Measurements from ENCODE around the gene BLTP3A. TPM values are rescaled to one million over a fixed set of nuclear protein-coding genes. Genes with fewer than 3 reads are reported as not detected.
"Not testable (repeated sequence)": the region's sequence is repeated elsewhere in the genome, so short reads cannot be mapped to it uniquely, and the experiment has no call there.

The BLTP3A gene
- total RNA-seq, 1 donor from 2014 or later, result 16.3 TPM

GRCh38 chr6:34798057-34798456 is 6.2 kb downstream of the BLTP3A start:
- intact Hi-C loops (cut with micrococcal nuclease), result loop anchor here (10.0 kb wide), 1 partner anchor 87 kb away; the partner anchor contains the start of genes ANKS1A and TAF11
- no peaks in the 10 kb centered on the region for H3K9me3 Mint-ChIP-seq
- H3K4me1 Mint-ChIP-seq (ENCODE audit: low read depth), result peaks cover 14% of the 10 kb centered on the region
- no peak for DNase-seq (ENCODE audit: low spot score)
- H3K36me3 Mint-ChIP-seq (ENCODE audit: low read depth), result no peaks in the 10 kb centered on the region
- H3K4me3 Mint-ChIP-seq (ENCODE audit: low read depth), result no peak overlapping the region
- H3K27ac Mint-ChIP-seq, result no peak overlapping the region
- H3K27me3 Mint-ChIP-seq (ENCODE audit: low read depth), result no peaks in the 10 kb centered on the region

GRCh38 chr6:34799547-34799946 is 7.7 kb downstream of the BLTP3A start:
- Mint-ChIP-seq H3K27me3 (ENCODE audit: low read depth) (no peaks in the 10 kb centered on the region), H3K4me3 (ENCODE audit: low read depth) (no peak overlapping the region), H3K36me3 (ENCODE audit: low read depth) (no peaks in the 10 kb centered on the region), H3K4me1 (ENCODE audit: low read depth) (peaks cover 7% of the 10 kb centered on the region), H3K27ac (no peak overlapping the region), H3K9me3 (no peaks in the 10 kb centered on the region)
- no peak for DNase-seq (ENCODE audit: low spot score)
- intact Hi-C loops (cut with micrococcal nuclease), result loop anchor here (10.0 kb wide), 1 partner anchor 85 kb away; the partner anchor contains the start of genes ANKS1A and TAF11

- no peak for DNase-seq (ENCODE audit: low spot score)
- Mint-ChIP-seq H3K27ac (no peak overlapping the region), H3K36me3 (ENCODE audit: low read depth) (no peaks in the 10 kb centered on the region), H3K9me3 (no peaks in the 10 kb centered on the region), H3K27me3 (ENCODE audit: low read depth) (no peaks in the 10 kb centered on the region), H3K4me1 (ENCODE audit: low read depth) (no peaks in the 10 kb centered on the region), H3K4me3 (ENCODE audit: low read depth) (no peak overlapping the region)
- intact Hi-C loops (cut with micrococcal nuclease), result no loop called here
Observed at GRCh38 chr6:34804543-34804942, 12.7 kb downstream of the BLTP3A start.

GRCh38 chr6:34805074-34805473 is 13.2 kb downstream of the BLTP3A start:
- intact Hi-C loops (cut with micrococcal nuclease); H3K27me3 Mint-ChIP-seq (ENCODE audit: low read depth); H3K4me3 Mint-ChIP-seq (ENCODE audit: low read depth); H3K36me3 Mint-ChIP-seq (ENCODE audit: low read depth); H3K9me3 Mint-ChIP-seq; H3K4me1 Mint-ChIP-seq (ENCODE audit: low read depth); H3K27ac Mint-ChIP-seq; DNase-seq (ENCODE audit: low spot score): not testable (repeated sequence)

- no peak for DNase-seq (ENCODE audit: low spot score)
- Mint-ChIP-seq H3K4me1 (ENCODE audit: low read depth) (peaks cover 4% of the 10 kb centered on the region), H3K9me3 (no peaks in the 10 kb centered on the region), H3K4me3 (ENCODE audit: low read depth) (no peak overlapping the region), H3K36me3 (ENCODE audit: low read depth) (no peaks in the 10 kb centered on the region), H3K27me3 (ENCODE audit: low read depth) (no peaks in the 10 kb centered on the region), H3K27ac (no peak overlapping the region)
- intact Hi-C loops (cut with micrococcal nuclease), result no loop called here
Observed at GRCh38 chr6:34806738-34807453, 15.0 kb downstream of the BLTP3A start.

GRCh38 chr6:34808473-34808872 is 16.6 kb downstream of the BLTP3A start:
- H3K9me3 Mint-ChIP-seq; intact Hi-C loops (cut with micrococcal nuclease); DNase-seq (ENCODE audit: low spot score): not testable (repeated sequence)

GRCh38 chr6:34809419-34809818 is 17.5 kb downstream of the BLTP3A start:
- DNase-seq (ENCODE audit: low spot score); H3K9me3 Mint-ChIP-seq; H3K27ac Mint-ChIP-seq; H3K4me1 Mint-ChIP-seq (ENCODE audit: low read depth); intact Hi-C loops (cut with micrococcal nuclease); H3K4me3 Mint-ChIP-seq (ENCODE audit: low read depth); H3K36me3 Mint-ChIP-seq (ENCODE audit: low read depth); H3K27me3 Mint-ChIP-seq (ENCODE audit: low read depth): not testable (repeated sequence)

More at GRCh38 chr6:34808473-34808872, 16.6 kb downstream of the BLTP3A start:
- not testable (repeated sequence) for H3K4me1 Mint-ChIP-seq (ENCODE audit: low read depth); H3K27ac Mint-ChIP-seq; H3K36me3 Mint-ChIP-seq (ENCODE audit: low read depth); H3K27me3 Mint-ChIP-seq (ENCODE audit: low read depth); H3K4me3 Mint-ChIP-seq (ENCODE audit: low read depth)

- no peak overlapping the region for H3K27ac Mint-ChIP-seq
- no peaks in the 10 kb centered on the region for H3K27me3 Mint-ChIP-seq (ENCODE audit: low read depth)
- DNase-seq (ENCODE audit: low spot score), result no peak
- no peaks in the 10 kb centered on the region for H3K9me3 Mint-ChIP-seq
- intact Hi-C loops (cut with micrococcal nuclease), result no loop called here
- H3K4me1 Mint-ChIP-seq (ENCODE audit: low read depth), result peaks cover 4% of the 10 kb centered on the region
- H3K36me3 Mint-ChIP-seq (ENCODE audit: low read depth), result no peaks in the 10 kb centered on the region
- H3K4me3 Mint-ChIP-seq (ENCODE audit: low read depth), result no peak overlapping the region
Observed at GRCh38 chr6:34810017-34810882, 18.4 kb downstream of the BLTP3A start.

- Mint-ChIP-seq H3K4me1 (ENCODE audit: low read depth) (peaks cover 4% of the 10 kb centered on the region), H3K36me3 (ENCODE audit: low read depth) (no peaks in the 10 kb centered on the region), H3K9me3 (no peaks in the 10 kb centered on the region), H3K27ac (no peak overlapping the region), H3K27me3 (ENCODE audit: low read depth) (no peaks in the 10 kb centered on the region), H3K4me3 (ENCODE audit: low read depth) (no peak overlapping the region)
- intact Hi-C loops (cut with micrococcal nuclease), result no loop called here
- DNase-seq (ENCODE audit: low spot score), result no peak
Observed at GRCh38 chr6:34810936-34811632, 19.2 kb downstream of the BLTP3A start.

- Mint-ChIP-seq H3K4me3 (ENCODE audit: low read depth) (no peak overlapping the region), H3K36me3 (ENCODE audit: low read depth) (no peaks in the 10 kb centered on the region), H3K9me3 (no peaks in the 10 kb centered on the region), H3K27me3 (ENCODE audit: low read depth) (no peaks in the 10 kb centered on the region), H3K4me1 (ENCODE audit: low read depth) (peaks cover 4% of the 10 kb centered on the region), H3K27ac (no peak overlapping the region)
- intact Hi-C loops (cut with micrococcal nuclease), result no loop called here
- DNase-seq (ENCODE audit: low spot score), result no peak
Observed at GRCh38 chr6:34813028-34813713, 21.3 kb downstream of the BLTP3A start.

GRCh38 chr6:34816635-34817301 is 24.9 kb downstream of the BLTP3A start:
- no peaks in the 10 kb centered on the region for H3K9me3 Mint-ChIP-seq
- intact Hi-C loops (cut with micrococcal nuclease), result no loop called here
- H3K36me3 Mint-ChIP-seq (ENCODE audit: low read depth), result no peaks in the 10 kb centered on the region
- no peak overlapping the region for H3K4me3 Mint-ChIP-seq (ENCODE audit: low read depth)
- H3K27ac Mint-ChIP-seq, result no peak overlapping the region
- no peak for DNase-seq (ENCODE audit: low spot score)
- H3K4me1 Mint-ChIP-seq (ENCODE audit: low read depth), result peaks cover 8% of the 10 kb centered on the region
- H3K27me3 Mint-ChIP-seq (ENCODE audit: low read depth), result no peaks in the 10 kb centered on the region

- intact Hi-C loops (cut with micrococcal nuclease), result no loop called here
- H3K36me3 Mint-ChIP-seq (ENCODE audit: low read depth), result no peaks in the 10 kb centered on the region
- DNase-seq (ENCODE audit: low spot score), result no peak
- no peak overlapping the region for H3K27ac Mint-ChIP-seq
- H3K9me3 Mint-ChIP-seq, result no peaks in the 10 kb centered on the region
- peaks cover 8% of the 10 kb centered on the region for H3K4me1 Mint-ChIP-seq (ENCODE audit: low read depth)
- no peaks in the 10 kb centered on the region for H3K27me3 Mint-ChIP-seq (ENCODE audit: low read depth)
- no peak overlapping the region for H3K4me3 Mint-ChIP-seq (ENCODE audit: low read depth)
Observed at GRCh38 chr6:34817446-34817845, 25.6 kb downstream of the BLTP3A start.

All from activated T-helper 2 cell treated with anti-CD3 and anti-CD28 coated beads, Interferon-gamma antibody, Interleukin-2, Interleukin-4, amounts not matched to agents 10 μg/mL and 5 μg/mL and 100 μg/mL, durations not matched to agents 14 hours and 24 hours and 36 hours (primary cell).